Measurements from ENCODE around the gene ACTN1.

GRCh38 chr14:68978172-68978911, 760 bp downstream of the ACTN1 start:
- TF ChIP-seq CTCF (IDR thresholded peaks at IDR 0.05), result no peak
- TF ChIP-seq POLR2A (IDR thresholded peaks at IDR 0.05; ENCODE audit: low read depth), result peak; percentile 0
- peak in 1 of 2 donors; percentile 20 for TF ChIP-seq POLR2AphosphoS5 (IDR thresholded peaks at IDR 0.05)

All from esophagus muscularis mucosa (tissue), 3 donors.